ENCODE measurements around the gene UQCRC1. TPM values are rescaled to one million over a fixed set of nuclear protein-coding genes. Genes with fewer than 3 reads are reported as not detected.

UQCRC1 gene
- total and polyA plus RNA-seq, 2 donors from 2014 or later = 207 to 584 TPM

GRCh38 chr3:48652923-48653715 lies 43.7 kb upstream of the UQCRC1 start:
- Histone ChIP-seq H3K9ac (ENCODE audit: low read length in 3 of 3) (no peak overlapping the region), H3K4me1 (ENCODE audit: control insufficient read depth in 2 of 3, insufficient read depth in 2 of 3, low read depth in 1 of 3, low read length in 3 of 3) (peaks cover 0 to 8% (median 0%) of the 10 kb centered on the region in 3 donors), H3K4me3 (ENCODE audit: low read length in 3 of 3) (no peak overlapping the region), H3K27me3 (ENCODE audit: control insufficient read depth, insufficient read depth, low read length) (no peaks in the 10 kb centered on the region), H3K27ac (ENCODE audit: low read depth in 2 of 2, low read length in 2 of 2) (no peak overlapping the region), H3K9me3 (ENCODE audit: control insufficient read depth in 2 of 3, insufficient read depth in 1 of 3, low read length in 3 of 3) (no peaks in the 10 kb centered on the region), H3K36me3 (ENCODE audit: control insufficient read depth in 2 of 3, insufficient read depth in 3 of 3, low read length in 3 of 3) (no peaks in the 10 kb centered on the region)
- DNase-seq (no peak), FAIRE-seq (no peak)
- no peak for TF ChIP-seq CTCF (IDR thresholded peaks at IDR 0.05; ENCODE audit: borderline replicate concordance, extremely low read depth, insufficient read depth)
- intact Hi-C loops (cut with DNase I) = no loop called here

GRCh38 chr3:48651771-48652170 lies 42.3 kb upstream of the UQCRC1 start:
- H3K4me1 ChIP-seq (ENCODE audit: control insufficient read depth in 2 of 3, insufficient read depth in 2 of 3, low read depth in 1 of 3, low read length in 3 of 3) = peaks cover 0 to 7% (median 0%) of the 10 kb centered on the region in 3 donors
- no peak overlapping the region for H3K27ac ChIP-seq (ENCODE audit: low read depth in 2 of 2, low read length in 2 of 2)
- no peak for TF ChIP-seq CTCF (IDR thresholded peaks at IDR 0.05; ENCODE audit: borderline replicate concordance, extremely low read depth, insufficient read depth)
- H3K9ac ChIP-seq (ENCODE audit: low read length in 3 of 3) = no peak overlapping the region
- DNase-seq = no peak
- no peaks in the 10 kb centered on the region for H3K36me3 ChIP-seq (ENCODE audit: control insufficient read depth in 2 of 3, insufficient read depth in 3 of 3, low read length in 3 of 3)
- no peak for FAIRE-seq
- no peak overlapping the region for H3K4me3 ChIP-seq (ENCODE audit: low read length in 3 of 3)
- H3K27me3 ChIP-seq (ENCODE audit: control insufficient read depth, insufficient read depth, low read length) = no peaks in the 10 kb centered on the region
- H3K9me3 ChIP-seq (ENCODE audit: control insufficient read depth in 2 of 3, insufficient read depth in 1 of 3, low read length in 3 of 3) = no peaks in the 10 kb centered on the region
- intact Hi-C loops (cut with DNase I) = no loop called here

GRCh38 chr3:48650723-48651122 lies 41.3 kb upstream of the UQCRC1 start:
- Histone ChIP-seq H3K36me3 (ENCODE audit: control insufficient read depth in 2 of 3, insufficient read depth in 3 of 3, low read length in 3 of 3) (no peaks in the 10 kb centered on the region), H3K4me1 (ENCODE audit: control insufficient read depth in 2 of 3, insufficient read depth in 2 of 3, low read depth in 1 of 3, low read length in 3 of 3) (peaks cover 0 to 3% (median 0%) of the 10 kb centered on the region in 3 donors), H3K27me3 (ENCODE audit: control insufficient read depth, insufficient read depth, low read length) (no peaks in the 10 kb centered on the region), H3K4me3 (ENCODE audit: low read length in 3 of 3) (no peak overlapping the region), H3K9ac (ENCODE audit: low read length in 3 of 3) (no peak overlapping the region), H3K9me3 (ENCODE audit: control insufficient read depth in 2 of 3, insufficient read depth in 1 of 3, low read length in 3 of 3) (no peaks in the 10 kb centered on the region), H3K27ac (ENCODE audit: low read depth in 2 of 2, low read length in 2 of 2) (no peak overlapping the region)
- intact Hi-C loops (cut with DNase I) = no loop called here
- no peak for DNase-seq
- no peak for TF ChIP-seq CTCF (IDR thresholded peaks at IDR 0.05; ENCODE audit: borderline replicate concordance, extremely low read depth, insufficient read depth)
- no peak for FAIRE-seq

Data from kidney (tissue), 14 donors.